Measurements from ENCODE around the gene SH3RF3. TPM values are rescaled to one million over a fixed set of nuclear protein-coding genes. Genes with fewer than 3 reads are reported as not detected.

The SH3RF3 gene
- total and polyA plus RNA-seq, 9 of the 15 experiments (the other 6 are each of a cell fraction or from before 2014, with no cell fraction given), result 0.02 TPM; not detected in 8

GRCh38 chr2:109277406-109277805, 148.4 kb downstream of the SH3RF3 start:
- H4K20me1 ChIP-seq (replicated peaks; ENCODE audit: control insufficient read depth, insufficient read depth, low read length), result no peaks in the 10 kb centered on the region; the same call in 1 of the 2 replicates
- H3K79me2 ChIP-seq (ENCODE audit: control insufficient read depth, insufficient read depth, low read length), result no peaks in the 10 kb centered on the region
- no peak overlapping the region for H2AFZ ChIP-seq (ENCODE audit: low read depth, low read length)
- ATAC-seq, result peak; percentile 32; the same call in 2 of the 3 replicates
- intact Hi-C loops (cut with micrococcal nuclease), result no loop called here
- H3K4me2 ChIP-seq (ENCODE audit: insufficient read depth, low read length), result no peak overlapping the region
- POLR2A ChIA-PET, result no interaction called here
- no TSS peak for BruUV-seq (replicated peaks)
- H3K27me3 ChIP-seq (ENCODE audit: control insufficient read depth in 2 of 2, insufficient read depth in 2 of 2, low read length in 2 of 2), result peaks cover 7 to 51% of the 10 kb centered on the region in 2 experiments; a peak in 3 of 5 replicates
- no peaks in the 10 kb centered on the region for H3K9me3 ChIP-seq (replicated peaks; ENCODE audit: control insufficient read depth, insufficient read depth, low read depth, low read length)
- peaks cover 0 to 12% of the 10 kb centered on the region in 2 experiments; a peak in 3 of 5 replicates for H3K4me1 ChIP-seq (replicated peaks in 1 of 2; ENCODE audit: control insufficient read depth in 2 of 2, insufficient read depth in 2 of 2, low read length in 2 of 2)
- no peak overlapping the region for H3K9ac ChIP-seq (ENCODE audit: insufficient read depth in 1 of 2, low read depth in 2 of 2, low read length in 2 of 2)
- no peak overlapping the region for H3K27ac ChIP-seq (ENCODE audit: extremely low read depth, low read depth, low read length)
- FAIRE-seq, result no peak
- WGBS (ENCODE audit: insufficient coverage, low coverage, missing lambda C conversion rate), result 4% methylated on average over 12 of the region's 12 CpGs
- DNase-seq (ENCODE audit: extremely low read depth in 1 of 4, low spot score in 3 of 4), result peak in 1 of 4 experiments; percentile 4
- in situ Hi-C loops (cut with MboI), result no loop called here
- CTCF ChIA-PET (ENCODE audit: low intra/inter-chr PET ratio), result no interaction called here
- H3K9me1 ChIP-seq (ENCODE audit: control insufficient read depth, insufficient read depth, low read length), result no peaks in the 10 kb centered on the region
- no peak overlapping the region for H3K4me3 ChIP-seq
- no peaks in the 10 kb centered on the region for H3K36me3 ChIP-seq (ENCODE audit: control insufficient read depth, insufficient read depth, low read length)
- TF ChIP-seq MECOM (CRISPR knock-in tag; IDR thresholded peaks at IDR 0.05) (0 out of 2 replicates have a peak, but pooled peaks have one; percentile 31), HNRNPLL (IDR thresholded peaks at IDR 0.05; ENCODE audit: low read depth, low read length, poor library complexity, severe bottlenecking) (peak; percentile 33), FOXA1 (IDR thresholded peaks at IDR 0.05; ENCODE audit: borderline replicate concordance) (no peak), BDP1 (IDR thresholded peaks at IDR 0.05; ENCODE audit: insufficient read depth, insufficient read length) (no peak), PHF21A (IDR thresholded peaks at IDR 0.05; ENCODE audit: borderline replicate concordance, low read depth) (no peak), CTCF (IDR thresholded peaks at IDR 0.05 in 2 of 3, conservative IDR thresholded peaks at IDR 0.05 in 1 of 3; ENCODE audit: insufficient read depth in 2 of 3, low read depth in 1 of 3, low read length in 3 of 3) (no peak), NFIX (CRISPR knock-in tag; IDR thresholded peaks at IDR 0.05; ENCODE audit: low read depth) (no peak), TCF7 (IDR thresholded peaks at IDR 0.05; ENCODE audit: borderline replicate concordance) (no peak), RBM25 (IDR thresholded peaks at IDR 0.05; ENCODE audit: low read depth, low read length, severe bottlenecking) (no peak), NUFIP1 (IDR thresholded peaks at IDR 0.05; ENCODE audit: partially characterized antibody) (no peak), CREM (IDR thresholded peaks at IDR 0.05; ENCODE audit: low read depth) (peak; percentile 32; the same call in 1 of the 2 replicates), E2F4 (CRISPR knock-in tag; IDR thresholded peaks at IDR 0.05; ENCODE audit: low read depth) (no peak), NRF1 (conservative IDR thresholded peaks at IDR 0.05 in 1 of 2, IDR thresholded peaks at IDR 0.05 in 1 of 2) (peak; percentile 27 to 46; a peak in 2 of 4 replicates), L3MBTL2 (IDR thresholded peaks at IDR 0.05) (peak; percentile 60; the same call in 1 of the 2 replicates), CXXC5 (CRISPR knock-in tag; IDR thresholded peaks at IDR 0.05) (peak; percentile 61)
- TF ChIP-seq, protein P1, sequence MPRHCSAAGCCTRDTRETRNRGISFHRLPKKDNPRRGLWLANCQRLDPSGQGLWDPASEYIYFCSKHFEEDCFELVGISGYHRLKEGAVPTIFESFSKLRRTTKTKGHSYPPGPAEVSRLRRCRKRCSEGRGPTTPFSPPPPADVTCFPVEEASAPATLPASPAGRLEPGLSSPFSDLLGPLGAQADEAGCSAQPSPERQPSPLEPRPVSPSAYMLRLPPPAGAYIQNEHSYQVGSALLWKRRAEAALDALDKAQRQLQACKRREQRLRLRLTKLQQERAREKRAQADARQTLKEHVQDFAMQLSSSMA (CRISPR knock-in tag; IDR thresholded peaks at IDR 0.05), result no peak
